Renal pelvis (tissue), 3 donors: ENCODE measurements around the gene GSG1L2. TPM values are rescaled to one million over a fixed set of nuclear protein-coding genes. Genes with fewer than 3 reads are reported as not detected.

Experiments
- polyA plus RNA-seq, 3 donors: library from polyadenylated mRNA; unstranded; fragments of 120-200 nt; gene quantifications; one replicate each; pipeline ENCODE4 v1.2.1, GENCODE V29; 2013; ENCODE audit not compliant: insufficient read length in 3 of 3

Gene GSG1L2
- polyA plus RNA-seq, 3 donors: not detected

Other genes with a start within 250 kb of the GSG1L2 start
- 10 to 100 TPM; 53.9 to 66.2 (median 54.5) TPM for gene STX8, start 246.3 kb downstream of the GSG1L2 start, polyA plus RNA-seq
- gene CFAP52, start 245.4 kb downstream of the GSG1L2 start, polyA plus RNA-seq: 1 to 10 TPM; 2.7 to 5.3 (median 4.1) TPM
- 10 to 100 TPM in 1 of 3 donors, 1 to 10 TPM in 2; 6.7 to 10.1 (median 8.9) TPM for gene USP43, start 176.6 kb downstream of the GSG1L2 start, polyA plus RNA-seq
- gene DHRS7C, start 30.5 kb downstream of the GSG1L2 start, polyA plus RNA-seq: not detected
- not detected for gene GLP2R, start 3.8 kb upstream of the GSG1L2 start, polyA plus RNA-seq
- under 1 TPM in 2 of 3 donors, not detected in 1; 0.21 to 0.47 TPM for gene RCVRN, start 83.2 kb upstream of the GSG1L2 start, polyA plus RNA-seq